HepG2 (cell line): ENCODE data around the gene CFAP119. TPM values are rescaled to one million over a fixed set of nuclear protein-coding genes. Genes with fewer than 3 reads are reported as not detected.
A peak's percentile ranks its signal among the peaks of the same experiment; 100 is the strongest.

ENCODE experiments used
- ATAC-seq: fragments of 200-7000 bp; cut with Tn5 transposase; 3 replicates; pipeline ENCODE4 v1.9.1; 2020; ENCODE audit warnings: mild to moderate bottlenecking, moderate library complexity
- Bru-seq: library from RNA; stranded (reverse); fragments of 400-500 nt; gene quantifications from one replicate; lab custom pipeline; 2021; lab: Mats Ljungman, UMichigan
- BruChase-seq, 2 experiments: library from RNA; stranded (reverse); fragments of 400-500 nt; gene quantifications; one replicate each; lab custom pipeline; 2021; lab: Mats Ljungman, UMichigan
- BruUV-seq: library from RNA; stranded (reverse); fragments of 400-500 nt; replicated peaks from 2 replicates; lab custom pipeline; 2021; lab: Mats Ljungman, UMichigan
- CTCF ChIA-PET: fragments of 300-600 bp; formaldehyde crosslinking; extraction: SDS; loops from one replicate; lab custom pipeline; 2021; ENCODE audit warnings: low total read pairs, inconsistent platforms, low intra/inter-chr PET ratio; lab: Yijun Ruan, JAX
- POLR2A ChIA-PET: fragments of 350-600 bp; sonication (Branson Sonifier 250); formaldehyde crosslinking; loops from one replicate; lab custom pipeline; 2020; ENCODE audit warnings: antibody characterized with exemption, inconsistent platforms; lab: Yijun Ruan, JAX
- DNase-seq: peaks from one replicate; pipeline ENCODE4 v3.0.0-alpha.2; 2015; ENCODE audit warnings: low spot score
- FAIRE-seq: peaks from 3 replicates; lab custom pipeline; 2011; peaks lifted over from hg19 to GRCh38; lab: Jason Lieb, UNC
- H2AFZ ChIP-seq: one replicate; pipeline ENCODE4 v1.6.1; 2011; ENCODE audit warnings: low read length, inconsistent platforms
- H3K27ac ChIP-seq: fragments of 300-600 bp; 3 replicates; pipeline ENCODE4 v1.8.0; 2011; ENCODE audit warnings: mixed run types, mild to moderate bottlenecking, mixed read lengths, low read length, inconsistent platforms; ENCODE audit not compliant: insufficient read depth; ENCODE audit errors: extremely low read length
- H3K27me3 ChIP-seq, 2 experiments: fragments of 200-600 bp in 1 of 2; 2 replicates in 1 of 2; 3 replicates in 1 of 2; pipeline versions ENCODE4 v1.6.0 to v1.8.0; 2011; ENCODE audit warnings: low read length in 2 of 2, mild to moderate bottlenecking in 2 of 2, moderate library complexity in 2 of 2, inconsistent platforms in 1 of 2; ENCODE audit not compliant: insufficient read depth in 2 of 2, control insufficient read depth in 1 of 2
- H3K36me3 ChIP-seq, 2 experiments: fragments of 200-600 bp in 1 of 2; replicated peaks in 1 of 2; 2 replicates in 1 of 2; 3 replicates in 1 of 2; pipeline versions ENCODE4 v1.5.1 to v1.8.0; 2011; ENCODE audit warnings: low read length in 2 of 2, inconsistent platforms in 1 of 2; ENCODE audit not compliant: insufficient read depth in 2 of 2, control insufficient read depth in 1 of 2
- H3K4me1 ChIP-seq: 2 replicates; pipeline ENCODE4 v1.5.1; 2012; ENCODE audit warnings: low read length, inconsistent platforms; ENCODE audit not compliant: insufficient read depth
- H3K4me2 ChIP-seq: 2 replicates; pipeline ENCODE4 v1.6.0; 2011; ENCODE audit warnings: low read depth, low read length, inconsistent platforms
- H3K4me3 ChIP-seq, 3 experiments: fragments of 200-600 bp in 1 of 3; sonication (generic), shearing (Covaris generic) in 1 of 3; replicated peaks in 1 of 3; 2 replicates each; pipeline ENCODE4 v1.5.1; 2011 to 2016; ENCODE audit warnings: low read length in 3 of 3, inconsistent platforms in 2 of 3, low read depth in 2 of 3, mild to moderate bottlenecking in 2 of 3, control low read depth in 1 of 3, mixed read lengths in 1 of 3; ENCODE audit not compliant: insufficient read depth in 1 of 3
- H3K79me2 ChIP-seq: one replicate; pipeline ENCODE4 v1.6.1; 2011; ENCODE audit warnings: low read length, inconsistent platforms; ENCODE audit not compliant: insufficient read depth
- H3K9ac ChIP-seq: 2 replicates; pipeline ENCODE4 v1.6.0; 2011; ENCODE audit warnings: mild to moderate bottlenecking, low read depth, low read length, inconsistent platforms; ENCODE audit not compliant: insufficient read depth
- H3K9me3 ChIP-seq: 2 replicates; pipeline ENCODE4 v1.5.1; 2012; ENCODE audit warnings: mild to moderate bottlenecking, low read length
- H4K20me1 ChIP-seq: 2 replicates; pipeline ENCODE4 v1.6.0; 2011; ENCODE audit warnings: inconsistent platforms, mild to moderate bottlenecking, low read length, moderate library complexity; ENCODE audit not compliant: insufficient read depth
- BRD4 ChIP-seq: sonication (generic); formaldehyde crosslinking; IDR thresholded peaks from 2 replicates; pipeline ENCODE4 v1.4.0; 2020; ENCODE audit warnings: missing genetic modification reagents
- FOXC1 ChIP-seq: sonication (generic); formaldehyde crosslinking; IDR thresholded peaks from 2 replicates; pipeline ENCODE4 v1.8.0; 2022; ENCODE audit warnings: mild to moderate bottlenecking, missing genetic modification reagents, borderline replicate concordance
- FOXK2 ChIP-seq: fragments of 450-650 bp; IDR thresholded peaks from 2 replicates; pipeline ENCODE4 v1.6.1; 2016
- GABPB1 ChIP-seq: IDR thresholded peaks from 2 replicates; pipeline ENCODE4 v1.6.1; 2016; ENCODE audit warnings: mild to moderate bottlenecking, missing genetic modification reagents, moderate library complexity, missing compliant biosample characterization
- GATAD1 ChIP-seq: IDR thresholded peaks from 2 replicates; pipeline ENCODE4 v1.6.1; 2016; ENCODE audit warnings: missing genetic modification reagents, missing compliant biosample characterization
- HES4 ChIP-seq: sonication (generic); formaldehyde crosslinking; IDR thresholded peaks from 2 replicates; pipeline ENCODE4 v1.9.0; 2021; ENCODE audit warnings: mild to moderate bottlenecking, missing genetic modification reagents, borderline replicate concordance
- MATR3 ChIP-seq: sonication (generic); formaldehyde crosslinking; IDR thresholded peaks from 2 replicates; pipeline ENCODE4 v1.4.0; 2020; ENCODE audit warnings: missing genetic modification reagents
- MTF2 ChIP-seq: sonication (generic); formaldehyde crosslinking; IDR thresholded peaks from 2 replicates; pipeline ENCODE4 v1.5.0; 2020; ENCODE audit warnings: missing genetic modification reagents, borderline replicate concordance
- MXI1 ChIP-seq: IDR thresholded peaks from 3 replicates; pipeline ENCODE4 v1.6.1; 2012; ENCODE audit warnings: low read depth, low read length, inconsistent platforms, borderline replicate concordance
- MYNN ChIP-seq: sonication (generic); formaldehyde crosslinking; IDR thresholded peaks from 2 replicates; pipeline ENCODE4 v1.4.0; 2020; ENCODE audit warnings: mild to moderate bottlenecking, low read depth, missing genetic modification reagents
- NFE2L1 ChIP-seq: sonication (generic); formaldehyde crosslinking; IDR thresholded peaks from 2 replicates; pipeline ENCODE4 v1.4.0; 2020; ENCODE audit warnings: missing genetic modification reagents, mild to moderate bottlenecking, borderline replicate concordance
- PAF1 ChIP-seq: IDR thresholded peaks from 2 replicates; pipeline ENCODE4 v1.6.1; 2016; ENCODE audit warnings: missing genetic modification reagents, missing compliant biosample characterization
- SOX5 ChIP-seq: IDR thresholded peaks from 2 replicates; pipeline ENCODE4 v1.6.1; 2016; ENCODE audit warnings: borderline replicate concordance
- ZBTB8A ChIP-seq: sonication (generic); formaldehyde crosslinking; IDR thresholded peaks from 2 replicates; pipeline ENCODE4 v1.4.0; 2020; ENCODE audit warnings: mild to moderate bottlenecking, low read depth, missing genetic modification reagents, borderline replicate concordance
- ZNF225 ChIP-seq: sonication (generic); formaldehyde crosslinking; IDR thresholded peaks from 2 replicates; pipeline ENCODE4 v1.4.0; 2020; ENCODE audit warnings: mild to moderate bottlenecking, missing genetic modification reagents
- ZNF547 ChIP-seq: sonication (generic); formaldehyde crosslinking; IDR thresholded peaks from 2 replicates; pipeline ENCODE4 v1.5.1; 2020; ENCODE audit warnings: mild to moderate bottlenecking, missing genetic modification reagents
- ZNF883 ChIP-seq: sonication (generic); formaldehyde crosslinking; IDR thresholded peaks from 2 replicates; pipeline ENCODE4 v1.5.1; 2020; ENCODE audit warnings: mild to moderate bottlenecking, missing genetic modification reagents; ENCODE audit errors: not compliant biosample characterization
- ZSCAN9 ChIP-seq: IDR thresholded peaks from 2 replicates; pipeline ENCODE4 v1.6.1; 2016; ENCODE audit warnings: borderline replicate concordance
- WGBS: methylation state at CpG from one replicate; pipeline ENCODE4 v1.1.6; 2017; ENCODE audit warnings: low lambda C conversion rate; 5-methylcytosine and 5-hydroxymethylcytosine counted together
- in situ Hi-C: cut with HindIII; loops from 2 replicates; pipeline ENCODE4 v1.10.0; 2017; ENCODE audit warnings: low pct_unique_long_range_greater_than_20kb; ENCODE audit not compliant: extremely low pct_ligation_motif_present
- intact Hi-C: fragments of 100-400 bp; cut with micrococcal nuclease; formaldehyde crosslinking; loops from one replicate; pipeline ENCODE4 v1.10.0; 2022; ENCODE audit not compliant: unreplicated experiment
- long read RNA-seq, 2 experiments: library from RNA in 1 of 2; library from polyadenylated mRNA in 1 of 2; stranded (forward) in 1 of 2; unstranded in 1 of 2; transcript quantifications; one replicate each; pipeline ENCODE4 v2.0.0, GENCODE V29; 2019 to 2022
- polyA minus RNA-seq, 3 experiments: library from RNA; depleted of rRNA, polyadenylated mRNA; stranded (reverse); fragments of >200 nt; gene quantifications; 2 replicates each; pipeline ENCODE4 v1.2.3, GENCODE V29; 2011; ENCODE audit warnings: low replicate concordance in 1 of 3
- polyA plus RNA-seq, 8 experiments: library from polyadenylated mRNA; depleted of rRNA in 3 of 8; stranded (reverse) in 7 of 8; unstranded in 1 of 8; fragments of >200 nt; fragmentation: Illumina TruSeq in 4 of 8; extraction: Trizol in 4 of 8; gene quantifications; 2 replicates each; pipeline versions ENCODE4 v1.2.1 to v1.2.3, GENCODE V29; 2011 to 2016; ENCODE audit warnings: low read depth in 4 of 8, missing spikeins in 1 of 8, mixed read lengths in 1 of 8; ENCODE audit not compliant: insufficient read depth in 1 of 8
- total RNA-seq, 5 experiments: library from RNA; depleted of rRNA; stranded (reverse); fragments of >200 nt; fragmentation: Illumina TruSeq; extraction: Trizol; gene quantifications; 2 replicates each; pipeline ENCODE4 v1.2.3, GENCODE V29; 2016; ENCODE audit warnings: low read depth in 1 of 5
- TF ChIP-seq, protein P1 (sequence below): sonication (generic); formaldehyde crosslinking; IDR thresholded peaks from 2 replicates; pipeline ENCODE4 v1.4.0; 2020; ENCODE audit warnings: mild to moderate bottlenecking, missing genetic modification reagents

CFAP119 gene
- total RNA-seq (2016; rRNA removed; fragmentation: Illumina TruSeq; extraction: Trizol) (1.2 and 6.4 TPM in 2 replicates), polyA plus RNA-seq (2011; rRNA removed) (4.0 and 6.4 TPM in 2 replicates), polyA minus RNA-seq (2011; rRNA and poly(A)+ RNA removed; ENCODE audit: low replicate concordance) (1.5 and 16.0 TPM in 2 replicates), Bru-seq, nascent RNA (percentile 40 among the genes with signal in this experiment), BruChase-seq, experiment 1, labeled RNA remaining after a 6-hour chase (percentile 35 among the genes with signal in this experiment), BruChase-seq, experiment 2, labeled RNA remaining after a 2-hour chase (percentile 37 among the genes with signal in this experiment)
- total RNA-seq (2016; cell fraction: cytosol; rRNA removed; fragmentation: Illumina TruSeq; extraction: Trizol; ENCODE audit: low read depth): 0.51 and 0.71 TPM in 2 replicates
- total RNA-seq (2016; cell fraction: insoluble cytoplasmic fraction; rRNA removed; fragmentation: Illumina TruSeq; extraction: Trizol): 1.4 and 4.0 TPM in 2 replicates
- 0.83 and 1.7 TPM in 2 replicates for total RNA-seq (2016; cell fraction: membrane; rRNA removed; fragmentation: Illumina TruSeq; extraction: Trizol)
- total RNA-seq (2016; cell fraction: nucleus; rRNA removed; fragmentation: Illumina TruSeq; extraction: Trizol): 11.6 and 12.1 TPM in 2 replicates
- polyA plus RNA-seq (2011; cell fraction: cytosol; rRNA removed): 1.3 and 2.2 TPM in 2 replicates
- polyA plus RNA-seq (2011; cell fraction: nucleus; rRNA removed): 37.2 and 53.6 TPM in 2 replicates
- polyA plus RNA-seq (2012): 0.84 and 2.1 TPM in 2 replicates
- 0.78 and 0.96 TPM in 2 replicates for polyA plus RNA-seq (2016; cell fraction: cytosol; fragmentation: Illumina TruSeq; extraction: Trizol; ENCODE audit: low read depth)
- 0.91 and 1.5 TPM in 2 replicates for polyA plus RNA-seq (2016; cell fraction: insoluble cytoplasmic fraction; fragmentation: Illumina TruSeq; extraction: Trizol; ENCODE audit: low read depth)
- polyA plus RNA-seq (2016; cell fraction: membrane; fragmentation: Illumina TruSeq; extraction: Trizol; ENCODE audit: low read depth): 0.41 and 1.4 TPM in 2 replicates
- 22.1 and 31.9 TPM in 2 replicates for polyA plus RNA-seq (2016; cell fraction: nucleus; fragmentation: Illumina TruSeq; extraction: Trizol; ENCODE audit: insufficient read depth, low read depth)
- 0.69 and 1.8 TPM in 2 replicates for polyA minus RNA-seq (2011; cell fraction: cytosol; rRNA and poly(A)+ RNA removed)
- 3.7 and 5.2 TPM in 2 replicates for polyA minus RNA-seq (2011; cell fraction: nucleus; rRNA and poly(A)+ RNA removed)
- long read RNA-seq, experiment 1, partial matches to known transcripts: 0 of 1 reads
- long read RNA-seq, experiment 1, other reads (novel, unspliced or antisense): 1 of 1 reads
- long read RNA-seq, experiment 2, partial matches to known transcripts: 0 of 2 reads
- long read RNA-seq, experiment 2, other reads (novel, unspliced or antisense): 2 of 2 reads

DNA sequence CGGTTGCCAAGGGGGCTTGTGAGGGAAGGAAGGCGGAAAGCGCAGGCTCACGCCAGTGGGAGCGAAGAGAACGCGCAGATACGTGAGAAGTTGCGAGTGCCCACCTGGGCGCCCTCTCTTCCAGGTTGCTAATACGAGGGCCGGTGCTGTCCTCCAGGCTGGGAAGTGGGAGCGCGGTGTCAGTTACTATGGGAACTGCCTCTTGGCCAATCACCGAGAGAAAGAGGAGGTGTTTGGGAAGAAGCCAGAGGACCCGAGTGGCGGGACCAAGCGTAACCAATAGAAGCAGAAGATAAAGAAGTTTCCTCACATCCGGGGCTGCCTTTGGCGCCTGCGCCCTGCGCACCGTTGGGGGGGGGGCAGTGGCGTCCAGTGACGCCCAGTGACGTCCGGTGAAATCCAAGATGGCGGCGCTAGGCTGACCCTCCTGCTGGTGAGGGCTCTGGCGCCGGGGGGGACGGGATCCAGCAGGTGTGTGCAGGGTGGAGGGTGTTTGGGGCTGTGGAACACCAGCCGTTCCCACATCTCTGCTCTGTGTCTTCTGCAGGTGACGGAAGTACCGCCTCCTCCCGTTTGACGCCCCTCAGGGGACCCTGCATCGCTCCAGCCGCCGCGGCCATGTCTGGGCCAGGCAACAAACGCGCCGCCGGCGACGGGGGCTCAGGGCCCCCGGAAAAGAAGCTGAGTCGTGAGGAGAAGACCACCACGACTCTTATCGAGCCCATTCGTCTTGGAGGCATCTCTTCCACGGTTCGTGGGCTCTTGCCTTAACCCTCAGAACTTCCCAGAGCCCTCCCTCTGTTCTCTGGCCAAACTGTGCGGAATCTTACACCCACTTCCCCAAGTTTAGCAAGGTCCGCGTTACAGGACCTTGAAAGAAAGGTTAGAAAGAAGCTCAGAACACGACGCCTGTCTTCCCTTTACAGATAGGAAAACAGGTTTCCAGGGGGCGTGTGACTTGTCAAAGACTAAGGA, at the start of gene CFAP119, which contains the start of gene RNF40:
Gene CFAP119 (minus strand): TSS at position 135 of the 975 bp plus-strand sequence. CDS start 314 bp downstream, outside the sequence.
Gene RNF40 (plus strand): TSS at position 395 of the 975 bp plus-strand sequence. CDS start 224 bp downstream, at position 619.
- FAIRE-seq (peak; percentile 91), DNase-seq (peak; percentile 99), ATAC-seq (peak; percentile 93)
- Histone ChIP-seq H3K27ac (peak within 1 kb of the TSS; percentile 66), H3K4me1 (peaks cover 29% of the 10 kb centered on the region), H3K79me2 (peaks cover 19% of the 10 kb centered on the region), H3K4me3 (peak within 1 kb of the TSS; percentile 80 to 91 (median 86)), H3K27me3 (no peaks in the 10 kb centered on the region; a peak in 1 of 5 replicates), H3K9ac (peak within 1 kb of the TSS; percentile 93), H3K36me3 (peaks cover 30 to 38% of the 10 kb centered on the region in 2 experiments), H3K4me2 (peak within 1 kb of the TSS; percentile 97), H3K9me3 (no peaks in the 10 kb centered on the region), H4K20me1 (no peaks in the 10 kb centered on the region), H2AFZ (no peak within 1 kb of the TSS)
- in situ Hi-C loops (no loop called here), intact Hi-C loops (loop anchor here (1.0 kb wide), 1 partner anchor 14 kb away; the partner anchor contains the start of gene PHKG2)
- TSS peak; percentile 63 for BruUV-seq
- CTCF ChIA-PET: no interaction called here
- under 1% methylated on average over 46 of the region's 60 CpGs for WGBS
- POLR2A ChIA-PET: interaction anchor here (0.6 to 1.7 kb wide), 3 partner anchors 14 to 113 kb away, joined by 3 to 5 read pairs (median 3); partner anchors contain the start of gene PHKG2
- TF ChIP-seq ZNF547 (CRISPR knock-in tag) (peak; percentile 26; the same call in 1 of the 2 replicates), ZBTB8A (0 out of 2 replicates have a peak, but pooled peaks have one; percentile 44), ZNF225 (CRISPR knock-in tag) (peak; percentile 54; the same call in 1 of the 2 replicates), MATR3 (0 out of 2 replicates have a peak, but pooled peaks have one; percentile 14), FOXC1 (CRISPR knock-in tag) (peak; percentile 71), NFE2L1 (CRISPR knock-in tag) (no peak), PAF1 (CRISPR knock-in tag) (no peak), MTF2 (no peak), SOX5 (CRISPR knock-in tag) (no peak), ZNF883 (CRISPR knock-in tag) (peak; percentile 27), ZSCAN9 (peak; percentile 40; the same call in 1 of the 2 replicates), MXI1 (peak; percentile 96), BRD4 (CRISPR knock-in tag) (peak; percentile 94), MYNN (CRISPR knock-in tag) (0 out of 2 replicates have a peak, but pooled peaks have one; percentile 26), HES4 (no peak; the same call in 1 of the 2 replicates), GABPB1 (CRISPR knock-in tag) (peak; percentile 95), FOXK2 (peak; percentile 62; the same call in 1 of the 2 replicates), GATAD1 (CRISPR knock-in tag) (peak; percentile 94)
- TF ChIP-seq, protein P1, sequence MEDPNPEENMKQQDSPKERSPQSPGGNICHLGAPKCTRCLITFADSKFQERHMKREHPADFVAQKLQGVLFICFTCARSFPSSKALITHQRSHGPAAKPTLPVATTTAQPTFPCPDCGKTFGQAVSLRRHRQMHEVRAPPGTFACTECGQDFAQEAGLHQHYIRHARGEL (CRISPR knock-in tag): no peak
